Umbilical cord (tissue), 2 donors: ENCODE results near the gene EFHD2. TPM values are rescaled to one million over a fixed set of nuclear protein-coding genes. Genes with fewer than 3 reads are reported as not detected.
"Not testable (repeated sequence)": the region's sequence is repeated elsewhere in the genome, so short reads cannot be mapped to it uniquely, and the experiment has no call there.

Experiments used
- DNase-seq: peaks from one replicate; pipeline ENCODE4 v3.0.0-alpha.2; 2015; ENCODE audit warnings: low spot score
- total RNA-seq: library from RNA; depleted of rRNA; stranded (reverse); fragments of >200 nt; gene quantifications from one replicate; pipeline ENCODE4 v1.2.3, GENCODE V29; 2014; ENCODE audit warnings: low replicate concordance; ENCODE audit not compliant: insufficient read depth

The EFHD2 gene
- total RNA-seq, 1 donor from 2014 or later, result 13.0 TPM

DNA sequence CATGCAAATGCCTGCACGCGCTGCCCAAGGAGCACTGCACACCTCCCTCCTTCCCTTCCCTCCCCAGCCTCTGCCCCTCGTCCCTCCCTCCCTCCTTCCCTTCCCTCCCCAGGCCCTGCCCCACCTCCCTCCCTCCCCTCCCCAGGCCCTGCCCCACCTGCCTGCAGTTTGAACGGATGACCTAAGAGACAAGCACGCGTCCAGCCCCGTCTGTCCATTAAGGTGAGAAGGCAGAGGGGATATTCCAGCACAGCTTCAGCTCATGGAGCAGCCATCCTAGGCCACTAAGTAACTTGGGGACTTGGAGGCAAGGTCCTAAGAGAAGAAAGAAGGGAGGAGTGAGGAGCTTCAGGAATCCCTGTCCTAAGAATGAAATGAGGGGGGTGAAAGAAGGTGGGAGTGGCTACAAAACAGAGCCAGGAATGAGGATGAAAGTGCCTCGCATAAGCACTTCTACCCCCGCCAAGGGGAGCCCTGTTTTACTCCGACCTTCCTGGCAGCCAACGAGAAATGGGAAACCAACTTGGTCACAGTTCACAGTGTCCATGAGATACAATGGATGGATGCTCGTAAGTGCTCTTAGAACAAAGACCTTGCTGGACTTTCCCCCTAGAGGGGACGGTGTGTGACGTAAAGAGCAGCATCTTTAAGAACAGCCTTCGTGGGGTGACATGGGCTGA, 21.3 kb upstream of the EFHD2 start:
- no peak for DNase-seq

DNA sequence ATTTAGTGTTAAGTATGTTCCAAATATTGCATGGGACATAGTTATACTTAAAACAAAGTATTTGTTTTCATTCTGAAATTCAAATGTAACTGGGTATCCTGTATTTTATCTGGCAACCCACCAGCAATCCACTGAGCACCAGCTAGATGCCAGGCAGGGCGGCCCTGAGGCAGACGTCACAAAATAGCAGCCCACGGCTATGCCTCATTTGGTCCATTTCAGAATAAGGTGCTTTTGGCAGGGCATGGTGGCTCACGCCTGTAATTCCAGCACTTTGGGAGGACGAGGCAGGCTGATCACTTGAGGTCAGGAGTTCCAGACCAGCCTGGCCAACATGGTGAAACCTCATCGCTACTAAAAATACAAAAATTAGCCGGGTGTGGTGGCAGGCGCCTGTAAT, 19.9 kb upstream of the EFHD2 start:
- DNase-seq, result not testable (repeated sequence)

GRCh38 chr1:15390667-15391066, 19.0 kb upstream of the EFHD2 start:
- no peak for DNase-seq

DNA sequence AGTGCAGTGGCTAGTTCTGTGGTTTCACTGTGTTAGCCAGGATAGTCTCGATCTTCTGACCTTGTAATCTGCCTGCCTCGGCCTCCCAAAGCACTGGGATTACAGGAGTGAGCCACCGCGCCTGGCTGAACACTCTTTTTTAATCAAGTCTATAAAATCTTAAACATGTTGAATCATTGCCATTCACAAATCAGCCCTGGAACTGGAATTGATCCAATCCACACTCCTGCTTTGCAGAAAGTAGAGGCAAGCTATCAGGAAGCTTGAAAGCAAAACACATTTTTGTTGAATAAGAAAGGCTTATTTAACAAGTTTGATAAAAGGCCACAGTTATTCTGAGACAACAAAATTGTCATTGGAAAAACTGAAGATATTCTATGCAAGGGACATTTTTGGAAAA, 18.3 kb upstream of the EFHD2 start:
- no peak for DNase-seq

DNA sequence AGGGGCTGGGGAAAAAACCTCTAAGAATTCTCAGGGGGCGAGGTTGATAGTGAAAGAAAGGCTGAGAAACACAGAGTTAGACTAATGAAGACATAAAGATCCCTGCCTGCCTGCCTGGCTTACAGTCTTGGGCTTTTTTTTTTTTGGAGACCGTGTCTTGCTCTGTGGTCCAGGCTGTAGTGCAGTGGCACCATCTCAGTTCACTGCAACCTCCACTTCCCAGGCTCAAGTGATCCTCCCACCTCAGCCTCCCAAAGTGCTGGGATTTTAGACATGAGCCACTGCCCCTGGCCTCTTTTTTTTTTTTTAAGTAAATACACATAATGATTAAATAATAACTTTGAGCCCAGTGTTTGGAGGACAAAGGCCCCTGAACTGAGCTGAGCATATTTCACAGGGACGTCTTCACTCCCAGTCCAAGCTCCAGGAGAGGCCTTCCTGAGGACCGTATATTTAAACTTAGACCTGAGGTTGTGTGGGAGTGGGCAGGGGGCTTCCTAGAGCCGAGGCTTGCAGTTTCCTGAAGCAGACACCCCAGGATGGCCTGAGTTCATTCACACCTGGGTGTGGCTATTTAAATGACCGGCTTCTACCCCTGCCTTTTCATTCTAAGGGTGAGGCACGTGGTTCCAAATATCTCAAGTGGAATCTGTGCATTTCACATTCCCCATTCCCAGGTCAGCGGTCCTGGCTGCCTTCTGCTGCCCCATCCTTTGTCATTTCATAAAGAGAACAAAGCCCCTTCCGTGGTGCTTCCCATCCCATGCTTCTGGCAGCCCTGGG, 16.0 kb upstream of the EFHD2 start:
- no peak for DNase-seq

DNA sequence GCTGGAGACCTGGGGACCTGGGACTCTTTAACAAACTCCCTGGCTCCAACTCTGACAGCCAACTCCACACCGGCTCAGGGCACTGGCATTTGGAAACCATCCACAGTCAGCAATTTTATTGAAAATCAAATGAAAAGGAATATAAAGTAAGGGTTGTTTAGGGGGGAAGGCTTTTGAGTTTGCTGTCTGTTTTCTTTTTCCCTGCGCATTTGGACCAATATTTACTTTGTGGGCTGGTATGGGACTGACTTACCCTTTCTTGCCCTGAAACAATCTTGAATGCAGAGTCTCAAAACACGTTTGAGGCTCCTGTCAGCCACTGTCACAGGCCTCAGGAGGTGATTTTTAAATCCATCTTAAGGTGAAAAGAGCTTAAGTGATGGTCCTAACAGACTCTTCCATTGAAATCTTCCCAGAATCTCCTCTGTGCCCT, 15.4 kb upstream of the EFHD2 start:
- no peak for DNase-seq

- no peak for DNase-seq
These were observed 12.5 kb upstream of the EFHD2 start for GRCh38 chr1:15397236-15397635.

DNA sequence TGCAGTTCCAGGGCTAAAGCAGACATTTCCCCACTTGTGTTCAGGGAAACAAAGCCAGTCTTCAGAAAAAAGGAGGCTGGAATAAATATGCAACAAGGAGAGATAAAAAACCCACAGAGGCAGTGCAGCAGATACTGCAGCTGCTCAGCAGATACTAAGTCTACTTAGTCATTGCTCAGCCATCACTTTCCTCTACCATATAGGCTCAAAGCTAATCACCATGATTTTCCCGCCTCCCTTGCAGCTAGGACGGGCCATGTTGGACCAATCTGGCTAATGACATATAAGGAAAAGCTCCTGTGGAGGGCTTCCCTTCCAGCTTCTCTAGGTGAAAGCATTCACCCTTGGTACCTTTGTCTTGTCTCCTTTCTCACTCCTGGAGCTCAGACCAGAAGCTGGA, 10.0 kb upstream of the EFHD2 start:
- no peak for DNase-seq

- no peak for DNase-seq
These were observed 9.1 kb upstream of the EFHD2 start for GRCh38 chr1:15400627-15401026.

DNA sequence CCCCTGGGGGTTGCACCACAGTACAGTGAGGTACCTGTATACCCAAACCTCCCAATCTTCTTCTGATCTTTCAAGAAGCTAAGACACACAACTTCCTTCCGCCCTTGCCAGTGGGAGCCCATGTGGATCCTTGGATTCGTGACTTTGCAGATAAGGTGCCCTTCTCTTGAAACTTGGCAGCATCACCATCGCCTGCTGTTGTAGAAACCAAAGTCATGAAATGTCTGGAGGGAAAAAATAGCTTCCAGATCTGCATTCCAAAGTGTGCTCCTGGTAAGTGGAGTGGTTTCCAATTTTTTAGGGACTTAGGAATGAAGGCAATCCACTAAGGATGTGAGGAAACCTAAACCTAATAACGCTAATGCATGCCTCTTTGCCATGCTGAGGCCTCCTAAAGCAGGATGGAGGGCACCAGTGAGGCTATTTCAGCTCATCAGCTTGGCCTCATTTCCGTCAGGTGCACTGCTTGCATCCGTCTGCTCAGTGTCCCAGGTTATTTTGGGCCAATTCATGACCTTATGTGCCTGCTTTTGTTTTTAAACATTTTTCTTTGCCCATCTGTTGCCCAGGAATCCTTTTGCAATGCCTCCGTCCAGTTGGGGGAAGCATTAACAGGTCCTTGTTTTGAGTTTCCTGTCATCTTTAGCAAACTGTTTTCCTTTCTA, 8.2 kb upstream of the EFHD2 start:
- no peak for DNase-seq

DNA sequence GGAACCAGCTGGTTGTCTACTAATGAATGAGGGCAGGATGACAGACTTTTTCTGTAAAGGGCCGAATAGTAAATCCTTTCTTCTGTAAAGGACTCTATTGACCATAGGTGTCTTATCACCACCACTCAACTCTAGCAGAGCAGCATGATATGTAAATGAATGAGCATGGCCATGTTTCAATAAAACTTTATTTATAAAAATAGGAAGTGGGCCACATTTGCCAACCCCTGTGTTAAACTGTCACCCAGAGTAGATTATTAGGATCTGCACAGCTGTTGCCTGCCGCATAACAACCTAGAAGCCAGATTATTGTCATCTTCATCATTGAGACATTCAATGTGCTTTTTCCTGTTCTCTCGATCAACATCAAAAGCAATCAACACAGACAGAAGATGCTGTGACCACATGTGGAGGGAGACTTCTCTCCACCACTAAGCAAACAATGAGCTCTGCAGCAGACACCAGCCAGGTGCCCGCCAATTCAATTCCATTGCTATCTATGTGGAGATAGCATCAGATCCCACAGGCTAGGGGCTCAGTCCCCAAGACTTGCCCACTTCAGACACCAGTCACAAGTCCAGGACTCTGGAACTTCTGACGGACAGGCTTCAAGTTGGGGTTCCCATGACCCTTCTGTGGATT, 6.8 kb upstream of the EFHD2 start:
- no peak for DNase-seq

- no peak for DNase-seq
These were observed 5.6 kb upstream of the EFHD2 start for GRCh38 chr1:15403962-15404580.

- no peak for DNase-seq
These were observed 4.4 kb upstream of the EFHD2 start for GRCh38 chr1:15405106-15405850.

DNA sequence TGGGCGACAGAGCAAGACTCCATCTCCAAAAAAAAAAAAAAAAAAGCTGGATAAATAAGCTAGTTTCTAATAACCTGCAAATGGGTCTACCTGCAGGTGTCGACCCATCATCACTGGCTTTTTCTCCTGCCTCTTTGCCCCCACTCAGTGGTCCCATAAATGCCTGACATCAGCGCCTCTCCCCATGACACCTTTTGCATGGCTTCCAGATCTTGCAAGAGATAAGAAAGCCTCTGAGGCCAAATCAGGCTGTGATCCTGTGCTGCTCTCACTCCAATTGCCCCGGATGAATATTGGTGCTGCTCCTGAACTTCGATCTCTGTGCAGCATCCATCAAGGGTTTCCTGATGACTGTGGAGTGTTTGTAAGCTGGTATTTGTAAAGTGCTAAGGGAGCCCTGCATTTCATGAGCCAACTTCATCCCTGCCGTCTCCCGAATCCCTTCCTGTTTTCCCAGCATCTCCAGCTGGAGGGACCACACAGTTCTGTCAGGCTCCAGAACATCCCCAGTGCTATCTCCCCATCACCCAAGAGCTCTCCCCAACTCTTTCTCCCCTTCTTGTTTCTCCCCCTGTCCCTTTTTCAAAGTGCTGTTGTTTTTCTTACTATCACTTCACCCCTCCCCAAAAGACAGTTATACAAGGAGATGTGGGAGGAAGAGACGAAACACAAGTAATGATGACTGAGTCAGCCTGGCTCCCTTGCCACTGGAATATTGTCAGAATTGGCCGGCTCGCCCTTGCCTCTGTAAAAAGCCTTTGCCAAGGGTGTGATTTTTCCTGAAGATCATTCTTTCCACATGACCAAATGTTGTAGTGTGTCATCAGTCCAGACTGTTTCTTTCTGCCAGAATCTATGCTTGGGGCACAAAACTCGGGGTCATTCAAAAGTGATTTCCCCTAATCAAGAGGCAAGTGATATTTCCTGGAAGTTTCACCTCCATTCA, 2.8 kb upstream of the EFHD2 start:
- DNase-seq, result peak; percentile 77

DNA sequence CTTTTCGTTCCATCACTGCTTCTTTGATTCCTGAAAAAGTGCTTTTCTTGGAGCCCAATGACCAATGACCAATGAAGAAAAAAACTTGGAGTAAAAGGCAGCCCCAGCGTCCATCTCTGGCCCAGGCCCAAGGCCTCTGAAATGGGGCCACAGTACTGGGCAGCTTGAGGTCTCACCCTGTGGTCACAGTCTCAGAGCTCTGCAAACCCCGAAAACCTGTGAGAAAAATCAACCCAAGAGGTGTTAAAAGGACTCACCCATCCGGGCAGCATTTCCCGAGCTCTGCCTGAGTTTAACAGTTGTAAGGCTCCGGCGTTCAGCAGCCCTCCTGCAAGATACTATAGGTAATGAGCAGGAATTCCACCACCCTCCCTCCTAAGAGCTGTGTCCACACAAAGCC, 2.1 kb upstream of the EFHD2 start:
- DNase-seq, result no peak

DNA sequence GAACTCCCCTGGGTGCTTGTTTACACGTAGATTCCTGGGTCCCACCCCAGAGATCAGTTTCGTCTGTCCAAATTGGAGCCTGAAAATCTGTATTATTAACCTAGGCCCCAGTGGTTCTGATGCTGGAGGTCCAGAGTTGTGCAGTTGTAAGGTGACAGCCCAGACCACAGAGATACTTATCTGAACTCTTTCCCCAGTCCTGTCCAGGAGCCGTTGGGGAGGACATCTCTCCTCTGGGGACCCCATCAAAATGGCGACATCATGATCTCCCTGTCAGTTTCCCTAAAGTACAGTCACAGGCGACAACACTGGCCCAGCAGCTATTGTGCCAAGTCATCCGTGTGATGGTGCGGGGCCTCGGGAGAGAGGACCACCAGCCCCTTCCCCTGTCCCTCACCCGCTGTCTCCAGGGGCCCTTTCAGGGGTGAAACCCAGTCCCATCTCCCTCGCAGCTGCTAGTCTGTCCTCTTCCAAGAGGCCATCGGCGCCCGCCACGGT, 749 bp upstream of the EFHD2 start:
- no peak for DNase-seq

GRCh38 chr1:15410223-15410883, 665 bp downstream of the EFHD2 start:
- DNase-seq, result no peak

- no peak for DNase-seq
These were observed 1.2 kb downstream of the EFHD2 start for GRCh38 chr1:15410884-15411245.

DNA sequence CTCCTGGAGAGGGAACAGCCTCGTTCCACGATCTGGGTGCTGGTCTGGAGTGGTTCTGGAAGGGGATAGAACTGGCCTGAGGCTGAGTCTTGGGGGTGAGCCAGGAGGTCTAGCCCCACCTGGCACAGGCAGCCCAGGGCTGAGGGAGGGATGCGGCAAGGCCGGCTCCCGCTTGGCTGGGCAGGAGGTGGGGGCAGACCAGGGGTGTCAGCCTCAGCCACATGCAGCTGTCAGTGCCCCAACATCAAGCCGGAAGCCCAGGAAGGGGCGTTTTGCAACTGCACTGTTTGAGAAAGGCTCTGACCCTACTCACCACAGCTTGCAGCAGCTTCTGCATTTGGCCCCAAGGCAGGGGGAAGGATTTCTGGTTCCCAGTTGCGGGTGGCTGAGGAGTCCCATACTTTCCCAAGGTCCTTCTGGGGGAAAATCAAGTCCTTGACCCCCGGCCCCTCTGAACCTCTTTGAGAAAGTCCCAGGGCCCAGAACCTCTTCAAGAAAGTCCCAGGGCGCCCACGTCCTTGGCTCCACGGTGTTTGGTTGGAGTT, 2.0 kb downstream of the EFHD2 start:
- DNase-seq, result peak; percentile 42
